Glomerular endothelial cell (primary cell): Measurements from ENCODE around the gene CCDC57. TPM values are rescaled to one million over a fixed set of nuclear protein-coding genes. Genes with fewer than 3 reads are reported as not detected.

Experiments
- DNase-seq: peaks from one replicate; pipeline ENCODE4 v3.0.0-alpha.2; 2011; ENCODE audit warnings: low read depth, low spot score; ENCODE audit errors: extremely low read depth
- total RNA-seq: library from RNA; depleted of rRNA; stranded (reverse); fragments of >200 nt; gene quantifications from 2 replicates; pipeline ENCODE4 v1.2.3, GENCODE V29; 2015

CCDC57 gene
- total RNA-seq, 1 donor from 2014 or later: 23.8 TPM

DNA sequence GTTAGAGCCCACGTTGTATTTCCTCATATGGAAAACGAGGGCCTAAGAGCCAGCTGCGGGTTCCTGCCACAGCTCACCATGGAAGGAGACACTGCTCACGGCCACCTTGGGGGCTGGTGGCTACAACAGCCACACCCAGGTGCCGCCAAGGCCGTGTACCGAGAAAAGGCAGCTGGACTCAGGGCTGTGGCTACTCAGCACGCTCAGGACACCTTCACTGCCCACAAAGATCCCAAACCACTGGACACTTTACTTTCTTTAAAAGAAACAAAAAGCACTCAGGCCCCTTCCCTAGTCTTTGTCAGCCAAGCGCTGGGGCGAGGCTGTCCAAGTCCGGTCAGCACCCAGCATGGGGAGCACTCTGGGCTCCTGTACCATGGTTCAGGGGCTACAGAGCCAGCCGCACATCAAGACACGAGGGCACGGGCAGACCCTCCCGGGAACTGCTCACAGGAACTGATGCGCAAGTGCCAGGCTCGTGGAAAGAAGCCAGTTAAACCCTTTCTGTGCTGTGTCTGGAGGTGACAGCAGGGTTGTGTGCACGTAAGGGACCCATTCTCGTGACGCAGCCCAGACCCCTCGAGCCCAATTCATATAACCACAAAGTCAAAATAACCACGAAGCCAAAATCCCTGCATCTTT is 34.7 kb upstream of the CCDC57 start:
- DNase-seq: no peak

GRCh38 chr17:82246365-82247181 is 33.9 kb upstream of the CCDC57 start:
- no peak for DNase-seq

- no peak for DNase-seq
Observed at GRCh38 chr17:82246040-82246364, 33.4 kb upstream of the CCDC57 start.

- DNase-seq: no peak
Observed at GRCh38 chr17:82245134-82246039, 32.7 kb upstream of the CCDC57 start.

DNA sequence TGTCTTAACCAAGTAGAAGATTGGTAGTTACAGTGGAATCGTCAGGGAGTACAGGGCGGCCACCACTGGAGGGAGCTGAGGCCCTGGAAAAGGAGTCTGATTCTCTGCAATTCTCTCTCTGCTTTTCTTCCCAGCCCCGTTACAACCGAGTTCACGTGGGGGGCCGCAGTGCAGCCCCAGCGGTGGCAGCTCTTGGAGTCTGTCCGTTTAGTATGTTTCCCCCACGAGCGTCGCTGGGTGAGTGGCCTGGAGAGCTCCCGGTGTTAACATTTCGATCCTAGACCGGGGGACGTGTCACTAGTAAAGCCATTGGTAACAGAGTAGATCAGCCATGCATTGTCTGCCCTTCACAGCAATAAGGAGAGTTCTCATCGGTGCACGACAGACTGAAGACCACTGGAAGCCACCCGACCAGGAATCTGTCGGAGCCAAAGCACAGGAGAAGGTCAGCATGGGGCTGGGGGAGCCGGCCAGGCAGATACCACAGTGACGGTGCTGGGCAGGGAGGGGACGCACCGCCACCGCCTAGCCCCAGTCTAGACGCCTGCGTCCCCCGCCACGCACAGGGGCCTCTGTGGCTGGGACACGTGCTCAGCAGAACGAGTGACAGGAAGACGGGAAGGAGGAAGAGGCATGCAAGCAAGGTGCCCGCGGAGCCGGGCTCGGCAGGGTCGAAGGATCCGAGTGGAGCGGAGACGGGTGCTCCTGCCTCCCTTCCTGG is 31.9 kb upstream of the CCDC57 start:
- DNase-seq: no peak

GRCh38 chr17:82243648-82244412 is 31.2 kb upstream of the CCDC57 start:
- no peak for DNase-seq

DNA sequence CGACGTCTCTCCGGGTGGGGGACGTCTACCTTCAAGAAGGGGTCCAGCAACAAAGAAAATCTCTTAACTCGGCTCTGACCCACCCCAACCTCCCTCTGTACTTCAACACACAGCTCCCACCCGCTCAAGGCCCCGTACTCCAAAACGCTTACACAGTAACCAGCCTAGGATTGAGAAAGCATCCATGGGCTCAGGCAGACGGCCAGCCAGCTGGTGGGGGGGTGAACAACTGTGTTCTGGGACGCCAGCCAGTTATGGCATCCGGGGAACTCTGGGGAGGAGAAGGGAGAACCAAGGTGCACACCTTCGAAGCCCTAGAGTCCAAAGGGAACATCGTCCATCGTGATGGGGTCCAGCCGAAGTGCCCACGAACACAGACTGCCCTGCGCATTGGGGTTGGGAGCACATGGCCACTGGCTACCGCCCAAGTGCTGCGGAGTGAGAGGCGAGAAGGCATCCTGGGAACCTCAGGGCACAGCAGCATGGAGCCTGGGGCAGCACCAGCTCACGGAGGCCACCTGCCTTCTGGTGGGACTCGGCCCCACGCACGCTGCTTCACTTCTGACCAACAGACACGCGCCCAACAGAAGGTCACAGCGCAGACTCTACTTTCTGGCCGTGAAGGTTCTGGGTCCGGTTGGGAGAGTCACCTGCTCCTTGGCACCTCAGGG is 30.5 kb upstream of the CCDC57 start:
- no peak for DNase-seq

DNA sequence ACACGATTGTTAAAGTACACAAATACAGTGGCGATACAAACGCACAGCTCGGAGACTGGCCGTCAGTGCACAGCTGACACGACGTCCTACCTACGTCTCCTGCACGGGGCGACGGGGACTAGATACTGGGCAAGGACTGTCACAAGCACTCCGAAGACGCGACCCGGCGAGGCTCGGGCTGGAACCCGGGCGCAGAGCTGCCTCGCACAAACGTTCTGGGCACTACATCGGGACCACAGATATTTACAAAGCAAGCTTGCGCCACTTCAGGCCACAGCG is 30.0 kb upstream of the CCDC57 start:
- DNase-seq: no peak

- no peak for DNase-seq
Observed at GRCh38 chr17:82241926-82242697, 29.5 kb upstream of the CCDC57 start.

- DNase-seq: no peak
Observed at GRCh38 chr17:82241183-82241925, 28.7 kb upstream of the CCDC57 start.

GRCh38 chr17:82240506-82241182 is 28.0 kb upstream of the CCDC57 start:
- DNase-seq: no peak

GRCh38 chr17:82239926-82240505 is 27.4 kb upstream of the CCDC57 start:
- no peak for DNase-seq

GRCh38 chr17:82239401-82239925 is 26.8 kb upstream of the CCDC57 start:
- DNase-seq: no peak

- no peak for DNase-seq
Observed at GRCh38 chr17:82238472-82239201, 26.0 kb upstream of the CCDC57 start.

DNA sequence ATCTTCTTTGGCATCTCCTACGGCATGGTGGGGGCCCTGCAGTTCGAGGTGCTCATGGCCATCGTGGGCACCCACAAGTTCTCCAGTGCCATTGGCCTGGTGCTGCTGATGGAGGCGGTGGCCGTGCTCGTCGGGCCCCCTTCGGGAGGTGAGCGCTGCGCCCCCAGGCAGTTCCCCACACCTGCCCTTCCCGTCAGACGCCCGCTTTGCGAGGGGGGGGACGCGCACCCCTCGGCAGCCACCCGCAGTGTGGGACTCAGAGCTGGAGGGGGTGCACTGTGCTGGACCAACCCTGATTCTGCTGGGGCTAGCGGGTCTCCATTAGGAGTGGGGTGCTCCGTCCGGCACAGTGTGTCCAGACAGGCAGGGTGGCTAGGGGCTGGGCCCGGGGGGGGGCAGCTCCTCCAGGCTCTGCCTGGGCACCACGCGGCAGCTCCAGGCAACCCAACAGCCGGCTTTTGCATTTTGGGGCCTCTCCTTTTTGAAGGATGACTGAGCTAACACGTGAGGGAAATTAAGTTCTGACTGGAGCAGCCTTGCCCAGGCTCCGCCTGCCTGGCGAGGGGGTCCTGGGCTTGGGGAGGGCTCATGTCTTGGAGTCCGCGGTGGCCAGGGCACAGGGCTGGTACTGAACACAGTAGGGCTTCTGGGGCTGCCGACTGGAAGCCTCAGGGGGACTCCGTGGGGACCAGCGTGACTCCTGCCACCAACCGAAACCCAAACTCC is 25.3 kb upstream of the CCDC57 start:
- no peak for DNase-seq
